Right forelimb (tissue), 1 donor: ENCODE data around the gene TBC1D26.
"Not testable (repeated sequence)": the region's sequence is repeated elsewhere in the genome, so short reads cannot be mapped to it uniquely, and the experiment has no call there.

Experiments
- DNase-seq: peaks from one replicate; pipeline ENCODE4 v3.0.0-alpha.2; 2018

TBC1D26 gene

DNA sequence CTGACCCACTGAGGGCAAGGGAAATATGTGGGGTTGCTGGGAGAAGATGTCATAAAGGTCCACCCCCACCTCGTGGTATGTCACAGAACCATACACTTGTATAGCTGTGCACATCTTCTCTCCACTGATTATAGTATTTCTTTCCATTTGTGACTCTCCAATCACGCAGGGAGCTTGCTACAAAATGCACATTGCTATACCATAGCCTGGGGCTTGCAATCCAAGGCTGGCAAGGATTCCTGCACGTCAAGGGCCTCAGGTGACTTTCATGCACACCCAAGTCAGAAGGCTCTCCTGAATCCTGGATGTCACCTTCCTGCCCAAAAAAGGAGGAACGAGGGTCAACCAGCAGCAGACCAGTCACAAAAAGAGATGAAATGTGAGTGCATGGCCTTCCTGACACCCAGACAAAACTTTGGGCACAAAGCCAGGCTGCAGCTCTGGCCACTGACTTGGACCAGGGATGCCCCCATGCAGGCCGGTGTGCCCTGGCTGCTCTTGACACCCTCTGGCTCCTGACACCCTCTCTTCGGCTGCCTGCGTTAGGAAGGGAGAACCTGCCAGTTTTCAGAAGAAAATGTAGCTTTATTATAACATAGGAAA, 12.1 kb downstream of the TBC1D26 start:
- DNase-seq, result no peak

DNA sequence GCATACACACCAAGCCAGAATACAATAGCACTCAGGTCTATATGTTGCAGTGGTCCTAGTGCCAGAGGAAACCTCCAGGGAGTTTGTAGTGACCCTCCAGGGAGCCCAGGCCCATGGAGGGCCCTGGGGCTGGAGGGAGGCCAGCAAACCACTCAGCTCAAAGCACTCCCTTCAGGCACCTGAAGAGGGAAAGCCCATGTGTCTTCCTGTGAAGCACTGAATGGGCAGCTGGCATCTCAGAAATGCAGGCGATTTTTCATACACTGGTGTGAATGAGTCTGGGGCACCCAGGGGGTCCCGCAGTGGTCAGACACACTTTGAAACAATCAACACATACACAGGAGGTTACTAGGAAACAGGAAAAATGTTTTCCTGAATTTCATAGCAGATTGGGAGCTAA, 12.8 kb downstream of the TBC1D26 start:
- DNase-seq, result no peak

DNA sequence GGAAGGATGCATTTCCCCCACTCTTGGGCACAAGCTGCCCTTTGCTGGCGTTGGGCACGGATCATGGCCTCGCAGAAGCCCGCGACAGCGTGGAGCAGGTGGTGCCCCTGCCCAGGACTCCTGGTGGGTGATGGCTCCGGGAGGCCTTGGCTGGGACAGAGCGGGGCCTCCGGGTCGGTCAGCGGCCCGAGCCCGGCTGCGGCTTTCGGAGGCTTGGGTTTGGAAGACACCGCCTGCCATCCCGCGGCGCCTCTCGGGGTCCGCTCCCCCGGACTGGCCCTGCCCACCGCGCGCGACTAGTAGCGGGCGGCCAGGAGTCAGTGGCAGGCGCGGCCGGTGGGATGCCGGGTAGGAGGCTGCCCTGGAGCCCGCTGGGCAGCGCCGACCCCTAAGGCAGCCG, 17.3 kb downstream of the TBC1D26 start:
- not testable (repeated sequence) for DNase-seq

DNA sequence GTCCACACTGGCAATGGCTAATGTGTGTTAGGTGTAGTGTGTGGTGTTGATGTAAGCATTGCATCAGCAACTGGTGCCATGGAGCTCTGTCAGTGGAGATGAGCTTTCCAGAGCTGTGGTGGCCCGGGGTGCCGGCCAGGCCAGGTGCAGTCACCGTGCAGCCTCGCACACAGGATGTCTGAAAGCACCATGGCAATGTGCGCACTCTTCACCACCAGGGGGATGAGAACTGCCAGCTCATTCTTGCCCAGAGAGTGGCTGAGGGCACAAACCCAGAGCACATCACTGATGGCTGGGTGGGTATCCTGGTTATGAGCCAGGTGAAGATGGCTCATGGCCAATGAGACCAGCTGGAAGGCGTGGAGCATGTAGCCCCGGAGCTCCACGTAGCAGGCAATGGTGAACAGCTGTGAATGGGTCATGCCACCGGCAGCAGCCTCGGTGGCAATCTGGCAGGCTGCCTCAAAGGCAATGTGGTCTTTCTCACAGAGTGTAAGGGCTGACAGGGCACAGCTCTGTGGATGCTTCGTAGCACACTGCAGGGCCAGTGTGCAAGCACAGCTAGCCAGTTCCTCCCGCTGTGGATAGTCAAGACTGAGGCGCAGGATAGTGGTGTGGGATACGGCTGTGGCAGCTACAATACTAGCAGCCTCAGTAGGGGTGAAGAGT, 36.9 kb downstream of the TBC1D26 start:
- not testable (repeated sequence) for DNase-seq

DNA sequence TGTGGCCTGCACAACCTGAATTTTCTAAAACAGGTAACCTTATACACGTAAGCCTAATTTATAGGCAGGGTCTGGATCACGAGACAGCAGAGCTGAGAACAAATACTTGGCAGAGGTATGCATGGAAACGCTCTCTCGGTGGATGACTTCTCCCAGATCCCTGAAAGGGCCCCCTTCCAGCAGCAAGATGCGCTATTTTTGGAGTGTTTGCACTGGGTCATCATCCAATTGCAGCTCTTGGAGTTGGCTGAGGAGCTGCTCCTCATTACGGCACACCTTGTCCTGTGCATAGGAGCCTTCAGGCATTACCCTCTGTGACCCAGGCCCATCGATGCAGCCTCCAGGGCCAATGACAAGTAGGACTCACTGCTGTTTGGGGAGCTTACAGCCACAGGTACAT, 38.6 kb downstream of the TBC1D26 start:
- DNase-seq, result not testable (repeated sequence)

DNA sequence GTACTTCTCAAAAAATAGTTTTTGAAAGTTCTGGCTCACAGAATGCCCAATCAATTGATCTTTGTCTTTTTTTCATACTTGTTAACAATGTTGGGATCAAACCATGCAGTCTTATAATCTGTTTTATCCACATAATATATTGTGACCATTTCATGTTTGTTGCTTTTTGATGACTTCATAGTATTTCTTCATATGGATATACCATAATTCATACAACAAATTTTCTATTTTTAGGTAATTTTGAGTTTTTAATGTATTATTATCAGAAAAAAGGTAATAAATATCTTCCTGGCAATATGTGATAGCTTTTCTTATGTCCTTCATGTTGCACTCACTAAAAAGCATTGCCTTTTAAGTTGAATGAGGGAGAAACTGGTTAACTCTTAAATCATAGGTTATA, 44.8 kb downstream of the TBC1D26 start:
- no peak for DNase-seq

DNA sequence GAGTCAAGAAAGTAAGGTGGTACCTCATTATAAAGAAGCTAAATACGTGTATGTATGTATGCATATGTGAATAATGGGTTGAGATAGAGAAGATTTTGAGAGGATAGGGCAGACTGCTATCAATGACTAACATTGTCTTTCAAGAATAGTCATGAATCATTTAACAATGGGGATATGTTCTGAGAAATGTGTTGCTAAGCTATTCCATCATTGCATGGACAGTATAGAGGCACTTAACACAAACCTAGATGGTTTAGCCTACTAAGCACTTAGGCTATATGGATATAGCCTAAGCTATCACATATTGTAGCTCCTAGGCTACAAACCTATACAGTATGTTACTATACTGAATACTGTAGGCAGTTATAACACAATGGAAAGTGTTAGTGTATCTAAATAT, 45.2 kb downstream of the TBC1D26 start:
- DNase-seq, result no peak

DNA sequence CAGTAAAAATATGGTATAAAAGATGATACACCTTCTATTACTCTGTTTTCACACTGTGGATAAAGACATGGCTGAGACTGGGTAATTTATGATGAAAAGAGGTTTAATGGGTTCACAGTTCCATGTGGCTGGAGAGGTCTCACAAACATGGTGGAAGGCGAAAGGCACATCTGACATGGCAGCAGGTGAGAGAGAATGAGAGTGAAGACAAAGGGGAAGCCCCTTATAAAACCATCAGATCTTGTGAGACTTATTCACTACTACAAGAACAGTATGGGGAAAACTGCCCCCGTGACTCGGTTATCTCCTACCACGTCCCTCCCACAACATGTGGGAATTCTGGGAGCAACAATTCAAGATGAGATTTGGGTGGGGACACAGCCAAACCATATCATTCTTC, 45.6 kb downstream of the TBC1D26 start:
- no peak for DNase-seq

DNA sequence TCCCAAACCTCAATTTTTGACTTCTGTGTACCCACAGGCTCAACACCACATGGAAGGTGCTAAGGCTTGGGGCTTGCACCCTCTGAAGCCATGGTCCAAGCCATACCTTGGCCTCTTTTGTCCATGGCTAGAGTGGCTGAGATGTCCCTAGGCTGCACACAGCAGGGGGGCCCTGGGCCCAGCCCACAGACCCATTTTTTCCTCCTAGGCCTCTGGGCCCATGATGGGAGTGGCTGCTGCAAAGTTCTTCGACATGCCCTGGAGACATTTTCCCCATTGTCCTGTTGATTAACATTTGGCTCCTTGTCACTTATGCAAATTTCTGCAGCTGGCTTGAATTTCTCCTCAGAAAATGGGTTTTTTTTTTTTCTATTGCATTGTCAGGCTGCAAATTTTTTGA, 47.0 kb downstream of the TBC1D26 start:
- DNase-seq, result no peak

DNA sequence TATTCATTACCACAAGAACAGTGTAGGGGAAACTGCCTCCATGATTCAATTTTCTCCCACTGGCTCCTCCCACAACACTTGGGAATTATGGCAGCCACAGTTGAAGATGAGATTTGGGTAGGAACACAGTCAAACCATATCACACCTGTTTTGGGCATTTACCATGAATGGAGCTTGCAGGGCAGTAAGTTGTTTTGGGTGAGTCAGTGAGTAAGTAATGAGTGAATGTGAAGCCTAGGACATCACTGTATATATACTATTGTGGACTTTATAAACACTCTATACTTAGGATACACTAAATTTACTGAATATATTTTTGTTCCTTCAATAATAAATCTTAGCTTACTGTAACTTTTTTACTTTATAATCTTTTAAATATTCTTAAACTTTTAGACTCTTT, 48.1 kb downstream of the TBC1D26 start:
- no peak for DNase-seq

DNA sequence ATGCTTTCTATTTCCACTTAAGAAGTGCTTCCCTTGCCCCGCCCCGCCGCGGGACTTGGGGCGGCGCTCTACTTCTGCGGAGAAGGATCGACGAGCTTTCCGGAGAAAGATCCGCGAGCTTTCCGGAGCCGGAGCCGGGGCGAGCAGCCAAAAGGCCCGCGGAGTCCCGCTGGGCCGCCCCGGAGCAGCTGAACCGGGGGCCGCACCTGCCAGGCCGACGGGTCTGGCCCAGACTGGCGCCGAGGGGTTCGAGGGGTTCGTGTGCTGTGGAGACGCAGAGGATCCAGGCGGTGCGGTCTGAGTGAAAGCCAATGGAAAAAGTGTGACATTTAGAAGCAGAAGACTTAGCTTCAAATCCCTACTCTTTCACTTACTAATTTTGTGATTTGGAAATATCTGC, 50.8 kb downstream of the TBC1D26 start:
- DNase-seq, result peak; percentile 78

DNA sequence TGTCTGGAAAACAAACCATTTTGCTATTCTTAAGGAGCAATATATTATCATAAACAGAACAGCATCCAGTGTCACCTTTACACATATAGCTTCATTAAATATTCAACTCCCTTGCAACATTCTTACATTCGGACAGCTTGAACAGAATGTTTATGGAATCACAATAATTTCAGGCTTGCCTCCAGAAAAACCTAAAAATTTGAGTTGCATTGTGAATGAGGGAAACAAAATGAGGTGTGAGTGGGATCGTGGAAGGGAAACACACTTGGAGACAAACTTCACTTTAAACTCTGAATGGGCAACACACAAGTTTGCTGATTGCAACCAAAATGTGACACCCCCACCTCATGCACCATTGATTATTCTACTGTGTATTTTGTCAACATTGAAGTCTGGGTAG, 51.4 kb downstream of the TBC1D26 start:
- no peak for DNase-seq

DNA sequence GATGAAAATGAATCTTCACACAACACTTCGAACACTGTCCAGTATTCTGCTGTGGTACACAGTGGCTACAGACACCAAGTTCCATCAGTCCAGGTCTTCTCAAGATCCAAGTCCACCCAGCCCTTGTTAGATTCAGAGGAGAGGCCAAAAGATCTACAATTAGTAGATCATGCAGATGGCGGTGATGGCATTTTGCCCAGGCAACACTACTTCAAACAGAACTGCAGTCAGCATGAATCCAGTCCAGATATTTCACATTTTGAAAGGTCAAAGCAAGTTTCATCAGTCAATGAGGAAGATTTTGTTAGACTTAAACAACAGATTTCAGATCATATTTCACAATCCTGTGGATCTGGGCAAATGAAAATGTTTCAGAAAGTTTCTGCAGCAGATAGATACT, 52.3 kb downstream of the TBC1D26 start:
- not testable (repeated sequence) for DNase-seq

DNA sequence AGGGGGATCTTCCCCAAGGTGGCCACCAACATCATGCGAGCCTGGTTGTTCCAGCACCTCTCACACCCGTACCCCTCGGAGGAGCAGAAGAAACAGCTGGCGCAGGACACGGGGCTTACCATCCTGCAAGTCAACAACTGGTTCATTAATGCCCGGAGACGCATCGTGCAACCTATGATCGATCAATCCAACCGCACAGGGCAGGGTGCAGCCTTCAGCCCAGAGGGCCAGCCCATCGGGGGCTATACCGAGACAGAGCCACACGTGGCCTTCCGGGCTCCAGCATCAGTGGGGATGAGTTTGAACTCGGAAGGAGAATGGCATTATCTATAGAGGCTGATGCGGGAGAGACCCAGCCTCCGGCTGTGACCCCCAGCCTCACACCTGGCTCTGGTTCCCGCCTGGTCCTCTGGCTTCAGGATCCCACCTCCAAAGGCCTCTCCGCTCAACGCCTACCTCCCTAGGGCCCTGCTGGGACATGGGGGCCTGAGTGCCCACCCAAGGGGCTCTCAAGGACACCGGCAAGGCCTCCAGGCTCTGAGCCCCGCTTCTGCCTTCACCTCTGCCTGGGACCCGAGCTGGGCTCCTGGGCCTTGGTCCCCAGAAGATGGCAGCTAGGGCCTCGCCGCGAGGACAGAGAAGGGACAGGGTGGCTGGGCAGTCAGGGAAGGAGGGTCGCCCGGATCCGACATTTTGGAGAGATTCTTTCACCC, 55.4 kb downstream of the TBC1D26 start:
- DNase-seq, result not testable (repeated sequence)

DNA sequence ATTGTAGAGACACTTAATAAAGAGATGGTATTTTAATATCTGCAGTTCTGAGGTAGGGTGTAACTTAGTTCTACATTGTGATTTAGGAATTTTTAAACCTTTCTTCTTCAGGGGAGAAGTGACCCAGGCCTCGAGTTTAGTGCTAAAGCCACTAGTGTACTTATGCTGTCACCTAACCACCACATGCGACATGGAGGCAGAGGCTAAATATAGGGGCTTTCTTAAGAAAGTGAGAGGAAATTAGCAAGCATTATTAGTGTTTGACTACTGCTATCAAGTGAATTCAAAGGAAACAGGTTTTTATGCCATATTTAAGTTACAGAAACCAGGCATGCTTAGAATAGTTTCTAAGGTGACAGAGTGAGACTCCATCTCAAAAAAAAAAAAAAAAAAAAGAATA, 56.3 kb downstream of the TBC1D26 start:
- not testable (repeated sequence) for DNase-seq
